Astrocyte (in vitro differentiated cells and primary cell): ENCODE results near the gene ADCY3. TPM values are rescaled to one million over a fixed set of nuclear protein-coding genes. Genes with fewer than 3 reads are reported as not detected.

Source experiments
- DNase-seq: peaks from one replicate; pipeline ENCODE4 v3.0.0-alpha.2; 2010; ENCODE audit warnings: low read depth
- FAIRE-seq: peaks from 2 replicates; lab custom pipeline; 2011; peaks lifted over from hg19 to GRCh38; lab: Jason Lieb, UNC
- H2AFZ ChIP-seq: 2 replicates; pipeline ENCODE4 v1.6.0; 2012; ENCODE audit warnings: low read depth, low read length, inconsistent platforms
- H3K27ac ChIP-seq: 2 replicates; pipeline ENCODE4 v1.5.1; 2011; ENCODE audit warnings: low read depth, low read length, inconsistent platforms
- H3K27me3 ChIP-seq: 2 replicates; pipeline ENCODE4 v1.6.0; 2011; ENCODE audit warnings: low read length, inconsistent platforms; ENCODE audit not compliant: insufficient read depth
- H3K36me3 ChIP-seq: 2 replicates; pipeline ENCODE4 v1.5.1; 2011; ENCODE audit warnings: low read length, inconsistent platforms; ENCODE audit not compliant: insufficient read depth
- H3K4me1 ChIP-seq: 2 replicates; pipeline ENCODE4 v1.5.1; 2011; ENCODE audit warnings: low read length, inconsistent platforms; ENCODE audit not compliant: insufficient read depth
- H3K4me2 ChIP-seq: 2 replicates; pipeline ENCODE4 v1.6.0; 2012; ENCODE audit warnings: low read length, inconsistent platforms
- H3K4me3 ChIP-seq: 2 replicates; pipeline ENCODE4 v1.5.1; 2011; ENCODE audit warnings: low read depth, mild to moderate bottlenecking, low read length, inconsistent platforms; ENCODE audit not compliant: insufficient read depth
- H3K79me2 ChIP-seq: 2 replicates; pipeline ENCODE4 v1.6.0; 2012; ENCODE audit warnings: mild to moderate bottlenecking, low read length, inconsistent platforms; ENCODE audit not compliant: insufficient read depth
- H3K9ac ChIP-seq: 2 replicates; pipeline ENCODE4 v1.6.0; 2012; ENCODE audit warnings: mild to moderate bottlenecking, low read length, inconsistent platforms
- H3K9me3 ChIP-seq: 2 replicates; pipeline ENCODE4 v1.5.1; 2012; ENCODE audit warnings: low read depth, mild to moderate bottlenecking, low read length, inconsistent platforms; ENCODE audit not compliant: insufficient read depth
- H4K20me1 ChIP-seq: 2 replicates; pipeline ENCODE4 v1.6.0; 2012; ENCODE audit warnings: low read length, inconsistent platforms; ENCODE audit not compliant: insufficient read depth
- H3K27ac Mint-ChIP-seq: one replicate; pipeline ENCODE4 v1.8.0; 2021; ENCODE audit warnings: mild to moderate bottlenecking, mixed read lengths; ENCODE audit not compliant: unreplicated experiment
- H3K27me3 Mint-ChIP-seq: one replicate; pipeline ENCODE4 v1.8.0; 2021; ENCODE audit warnings: low read depth, mixed read lengths; ENCODE audit not compliant: unreplicated experiment
- H3K36me3 Mint-ChIP-seq: one replicate; pipeline ENCODE4 v1.8.0; 2021; ENCODE audit warnings: low read depth, mixed read lengths; ENCODE audit not compliant: unreplicated experiment
- H3K4me1 Mint-ChIP-seq: one replicate; pipeline ENCODE4 v1.8.0; 2021; ENCODE audit warnings: low read depth, mixed read lengths; ENCODE audit not compliant: unreplicated experiment
- H3K4me3 Mint-ChIP-seq: one replicate; pipeline ENCODE4 v1.8.0; 2021; ENCODE audit warnings: mild to moderate bottlenecking, moderate library complexity, mixed read lengths; ENCODE audit not compliant: unreplicated experiment
- H3K9me3 Mint-ChIP-seq: one replicate; pipeline ENCODE4 v1.8.0; 2021; ENCODE audit warnings: mild to moderate bottlenecking, mixed read lengths; ENCODE audit not compliant: unreplicated experiment
- EZH2 ChIP-seq: IDR thresholded peaks from 2 replicates; pipeline ENCODE4 v1.6.1; 2012; ENCODE audit warnings: mild to moderate bottlenecking, low read length, inconsistent platforms; ENCODE audit not compliant: insufficient read depth
- total RNA-seq: library from RNA; stranded (reverse); gene quantifications from 2 replicates; pipeline ENCODE4 v1.2.1, GENCODE V29; 2021
- TF ChIP-seq, protein P1 (sequence below): IDR thresholded peaks from 2 replicates; pipeline ENCODE4 v1.5.1; 2011; ENCODE audit warnings: low read depth, mild to moderate bottlenecking, inconsistent platforms, low read length, moderate library complexity; ENCODE audit not compliant: insufficient read depth

Gene ADCY3
- total RNA-seq, 1 donor from 2014 or later: 12.5 TPM

DNA sequence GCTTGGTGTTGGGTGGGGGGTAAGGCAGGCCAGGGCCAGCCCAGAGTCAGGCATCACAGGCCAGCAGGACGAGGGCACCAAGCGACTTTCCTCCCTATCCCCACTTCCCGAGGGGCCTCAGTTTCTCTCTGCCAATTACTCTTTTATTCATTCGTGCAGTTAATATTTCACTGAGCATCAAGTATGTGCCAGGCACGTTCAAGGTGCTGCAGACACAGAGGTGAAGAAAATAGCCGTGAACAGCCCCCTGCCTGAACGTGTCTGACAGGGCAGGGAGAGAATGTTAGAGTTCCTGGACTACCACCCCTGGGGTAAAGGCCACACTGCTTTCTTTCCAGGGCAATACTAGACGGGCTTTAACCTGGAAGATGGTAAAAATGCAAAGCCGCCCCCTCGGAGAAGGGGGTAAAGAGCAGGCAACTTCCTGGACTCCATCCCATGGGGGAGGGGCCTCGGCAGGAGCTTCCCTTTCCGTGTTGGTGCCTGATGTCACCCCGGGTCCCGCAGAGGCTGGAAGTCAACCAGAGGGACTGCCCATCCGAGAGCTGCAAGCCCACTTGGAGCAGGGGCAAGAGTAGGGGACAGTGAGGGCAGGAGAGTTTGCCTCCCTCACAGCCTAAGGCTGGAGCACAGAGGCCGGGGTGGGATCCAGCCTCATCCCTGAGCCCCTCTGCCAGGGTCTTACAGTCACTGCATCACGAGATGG, 79.7 kb downstream of the ADCY3 start:
- TF ChIP-seq EZH2: no peak
- TF ChIP-seq, protein P1, sequence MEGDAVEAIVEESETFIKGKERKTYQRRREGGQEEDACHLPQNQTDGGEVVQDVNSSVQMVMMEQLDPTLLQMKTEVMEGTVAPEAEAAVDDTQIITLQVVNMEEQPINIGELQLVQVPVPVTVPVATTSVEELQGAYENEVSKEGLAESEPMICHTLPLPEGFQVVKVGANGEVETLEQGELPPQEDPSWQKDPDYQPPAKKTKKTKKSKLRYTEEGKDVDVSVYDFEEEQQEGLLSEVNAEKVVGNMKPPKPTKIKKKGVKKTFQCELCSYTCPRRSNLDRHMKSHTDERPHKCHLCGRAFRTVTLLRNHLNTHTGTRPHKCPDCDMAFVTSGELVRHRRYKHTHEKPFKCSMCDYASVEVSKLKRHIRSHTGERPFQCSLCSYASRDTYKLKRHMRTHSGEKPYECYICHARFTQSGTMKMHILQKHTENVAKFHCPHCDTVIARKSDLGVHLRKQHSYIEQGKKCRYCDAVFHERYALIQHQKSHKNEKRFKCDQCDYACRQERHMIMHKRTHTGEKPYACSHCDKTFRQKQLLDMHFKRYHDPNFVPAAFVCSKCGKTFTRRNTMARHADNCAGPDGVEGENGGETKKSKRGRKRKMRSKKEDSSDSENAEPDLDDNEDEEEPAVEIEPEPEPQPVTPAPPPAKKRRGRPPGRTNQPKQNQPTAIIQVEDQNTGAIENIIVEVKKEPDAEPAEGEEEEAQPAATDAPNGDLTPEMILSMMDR: no peak
- FAIRE-seq: no peak

DNA sequence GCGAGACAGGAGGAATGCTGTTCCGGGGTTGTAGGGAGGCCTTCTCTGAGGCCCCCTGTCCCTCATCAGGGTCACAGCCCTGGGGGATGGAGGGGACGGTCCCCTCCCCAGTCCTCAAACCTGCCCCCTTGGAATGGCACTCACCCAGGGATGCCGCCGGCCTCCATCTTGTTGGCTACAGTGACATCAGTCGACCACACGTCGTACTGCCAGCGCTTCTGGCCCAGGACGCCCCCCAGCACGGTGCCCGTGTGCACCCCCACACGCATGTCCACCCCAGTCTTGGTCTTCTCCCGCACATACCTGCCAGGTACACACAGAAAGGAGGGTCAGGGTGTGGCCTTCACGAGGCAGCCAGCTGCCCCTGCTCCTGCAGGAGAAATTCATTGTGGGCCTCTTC, 80.3 kb downstream of the ADCY3 start:
- no peak for FAIRE-seq
- peaks cover 3% of the 10 kb centered on the region for H3K27me3 Mint-ChIP-seq
- H3K4me3 Mint-ChIP-seq: no peak overlapping the region
- H3K4me3 ChIP-seq: no peak overlapping the region
- H4K20me1 ChIP-seq: no peaks in the 10 kb centered on the region
- H3K4me1 ChIP-seq: peaks cover 3% of the 10 kb centered on the region
- H3K4me1 Mint-ChIP-seq: no peaks in the 10 kb centered on the region
- TF ChIP-seq, protein P1: no peak
- no peak for TF ChIP-seq EZH2
- no peaks in the 10 kb centered on the region for H3K9me3 ChIP-seq
- no peak overlapping the region for H3K27ac Mint-ChIP-seq
- H3K9me3 Mint-ChIP-seq: no peaks in the 10 kb centered on the region
- no peak for DNase-seq
- H3K27ac ChIP-seq: no peak overlapping the region
- H3K4me2 ChIP-seq: no peak overlapping the region
- no peak overlapping the region for H2AFZ ChIP-seq
- H3K9ac ChIP-seq: no peak overlapping the region
- no peaks in the 10 kb centered on the region for H3K27me3 ChIP-seq
- no peaks in the 10 kb centered on the region for H3K36me3 ChIP-seq
- no peaks in the 10 kb centered on the region for H3K79me2 ChIP-seq
- peaks cover 7% of the 10 kb centered on the region for H3K36me3 Mint-ChIP-seq

More for the DNA sequence above, 79.7 kb downstream of the ADCY3 start:
- Histone ChIP-seq H3K9me3 (no peaks in the 10 kb centered on the region), H3K4me1 (peaks cover 2% of the 10 kb centered on the region), H3K4me3 (no peak overlapping the region), H2AFZ (no peak overlapping the region), H3K9ac (no peak overlapping the region), H3K79me2 (no peaks in the 10 kb centered on the region), H3K36me3 (no peaks in the 10 kb centered on the region), H3K27ac (no peak overlapping the region), H3K4me2 (no peak overlapping the region), H3K27me3 (no peaks in the 10 kb centered on the region), H4K20me1 (no peaks in the 10 kb centered on the region)
- H3K36me3 Mint-ChIP-seq: peaks cover 6% of the 10 kb centered on the region
- DNase-seq: no peak
- no peaks in the 10 kb centered on the region for H3K9me3 Mint-ChIP-seq
- no peak overlapping the region for H3K27ac Mint-ChIP-seq
- H3K4me3 Mint-ChIP-seq: no peak overlapping the region
- no peaks in the 10 kb centered on the region for H3K4me1 Mint-ChIP-seq
- H3K27me3 Mint-ChIP-seq: peaks cover 3% of the 10 kb centered on the region

DNA sequence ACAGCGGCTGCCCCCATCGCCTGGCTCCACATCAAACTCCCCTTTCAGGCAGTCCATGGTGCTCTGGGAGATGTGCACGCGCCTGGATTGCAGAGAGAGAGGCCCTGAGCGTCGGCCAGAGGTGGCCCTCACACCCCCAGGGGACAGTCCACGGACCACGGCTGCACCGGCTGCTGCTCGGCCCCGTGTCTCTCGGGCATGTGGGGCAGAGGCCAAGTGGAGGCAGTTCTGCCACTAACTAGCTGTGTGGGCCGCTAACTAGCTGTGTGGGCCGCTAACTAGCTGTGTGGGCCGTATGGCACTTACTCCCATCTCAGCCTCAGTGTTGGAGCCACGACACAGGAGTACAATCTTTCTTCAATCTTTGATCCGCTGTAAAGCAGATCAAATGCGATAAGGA, 81.5 kb downstream of the ADCY3 start:
- FAIRE-seq (no peak), DNase-seq (no peak)
- no peaks in the 10 kb centered on the region for H3K9me3 Mint-ChIP-seq
- H3K9ac ChIP-seq: no peak overlapping the region
- H3K4me2 ChIP-seq: no peak overlapping the region
- peaks cover 11% of the 10 kb centered on the region for H3K36me3 Mint-ChIP-seq
- H3K36me3 ChIP-seq: no peaks in the 10 kb centered on the region
- no peak overlapping the region for H3K27ac Mint-ChIP-seq
- no peaks in the 10 kb centered on the region for H4K20me1 ChIP-seq
- H3K4me1 ChIP-seq: peaks cover 3% of the 10 kb centered on the region
- TF ChIP-seq, protein P1: no peak
- no peak for TF ChIP-seq EZH2
- H3K27ac ChIP-seq: no peak overlapping the region
- peaks cover 1% of the 10 kb centered on the region for H3K27me3 Mint-ChIP-seq
- H3K4me3 ChIP-seq: no peak overlapping the region
- no peak overlapping the region for H2AFZ ChIP-seq
- no peaks in the 10 kb centered on the region for H3K9me3 ChIP-seq
- H3K4me1 Mint-ChIP-seq: no peaks in the 10 kb centered on the region
- no peaks in the 10 kb centered on the region for H3K27me3 ChIP-seq
- no peak overlapping the region for H3K4me3 Mint-ChIP-seq
- H3K79me2 ChIP-seq: no peaks in the 10 kb centered on the region
